ENCODE measurements around the gene EWSR1.
A peak's percentile ranks its signal among the peaks of the same experiment; 100 is the strongest.
"Not testable (repeated sequence)": the region's sequence is repeated elsewhere in the genome, so short reads cannot be mapped to it uniquely, and the experiment has no call there.

Gene EWSR1

GRCh38 chr22:29245626-29246385, 22.3 kb upstream of the EWSR1 start:
- Histone ChIP-seq H3K27ac (ENCODE audit: low read depth, low read length) (no peak overlapping the region), H4K5ac (ENCODE audit: low read length) (no peak overlapping the region), H3K4me1 (ENCODE audit: control insufficient read depth, low read depth, low read length) (no peaks in the 10 kb centered on the region), H2AK5ac (ENCODE audit: low read length) (no peak overlapping the region), H3K36me3 (ENCODE audit: control insufficient read depth, insufficient read depth, low read length) (no peaks in the 10 kb centered on the region), H4K8ac (ENCODE audit: low read depth, low read length) (no peak overlapping the region), H3K27me3 (ENCODE audit: insufficient read depth, low read length, poor library complexity) (no peaks in the 10 kb centered on the region), H3K23ac (ENCODE audit: low read length) (no peak overlapping the region), H2BK120ac (ENCODE audit: low read depth, low read length) (no peak overlapping the region), H3K79me1 (ENCODE audit: low read length) (no peaks in the 10 kb centered on the region), H3K4me3 (ENCODE audit: low read length) (no peak overlapping the region), H3K9ac (ENCODE audit: low read length) (no peak overlapping the region), H2BK15ac (replicated peaks; ENCODE audit: low read depth) (no peak overlapping the region), H2BK5ac (ENCODE audit: low read length) (no peak overlapping the region), H3K4me2 (ENCODE audit: low read length) (no peak overlapping the region), H3K56ac (ENCODE audit: low read length) (no peak overlapping the region), H3K79me2 (ENCODE audit: control insufficient read depth, insufficient read depth, low read length) (no peaks in the 10 kb centered on the region), H3K18ac (ENCODE audit: low read length) (no peak overlapping the region), H3K4ac (ENCODE audit: low read depth, low read length) (no peak overlapping the region)
- WGBS (ENCODE audit: extremely low coverage, insufficient coverage, low lambda C conversion rate) = no CpG with 5 or more reads among the region's 11 CpGs
- peak; percentile 65 for DNase-seq

GRCh38 chr22:29247891-29248290, 20.2 kb upstream of the EWSR1 start:
- not testable (repeated sequence) for H3K79me1 ChIP-seq (ENCODE audit: low read length); H3K27me3 ChIP-seq (ENCODE audit: insufficient read depth, low read length, poor library complexity); H3K23ac ChIP-seq (ENCODE audit: low read length); H3K4me3 ChIP-seq (ENCODE audit: low read length); H2AK5ac ChIP-seq (ENCODE audit: low read length); H3K4me1 ChIP-seq (ENCODE audit: control insufficient read depth, low read depth, low read length); H2BK15ac ChIP-seq (replicated peaks; ENCODE audit: low read depth); H2BK120ac ChIP-seq (ENCODE audit: low read depth, low read length); H2BK5ac ChIP-seq (ENCODE audit: low read length); H3K27ac ChIP-seq (ENCODE audit: low read depth, low read length); H3K18ac ChIP-seq (ENCODE audit: low read length); DNase-seq; H3K4me2 ChIP-seq (ENCODE audit: low read length); H3K56ac ChIP-seq (ENCODE audit: low read length); H3K36me3 ChIP-seq (ENCODE audit: control insufficient read depth, insufficient read depth, low read length); H4K8ac ChIP-seq (ENCODE audit: low read depth, low read length); H3K4ac ChIP-seq (ENCODE audit: low read depth, low read length); H3K9ac ChIP-seq (ENCODE audit: low read length); H3K79me2 ChIP-seq (ENCODE audit: control insufficient read depth, insufficient read depth, low read length); H4K5ac ChIP-seq (ENCODE audit: low read length)
- no CpG with 5 or more reads among the region's 10 CpGs for WGBS (ENCODE audit: extremely low coverage, insufficient coverage, low lambda C conversion rate)

- Histone ChIP-seq H3K23ac (ENCODE audit: low read length) (no peak overlapping the region), H4K5ac (ENCODE audit: low read length) (no peak overlapping the region), H3K18ac (ENCODE audit: low read length) (no peak overlapping the region), H3K27me3 (ENCODE audit: insufficient read depth, low read length, poor library complexity) (no peaks in the 10 kb centered on the region), H2BK5ac (ENCODE audit: low read length) (no peak overlapping the region), H3K56ac (ENCODE audit: low read length) (no peak overlapping the region), H3K79me1 (ENCODE audit: low read length) (no peaks in the 10 kb centered on the region), H4K8ac (ENCODE audit: low read depth, low read length) (no peak overlapping the region), H3K4me2 (ENCODE audit: low read length) (no peak overlapping the region), H3K79me2 (ENCODE audit: control insufficient read depth, insufficient read depth, low read length) (no peaks in the 10 kb centered on the region), H3K4me3 (ENCODE audit: low read length) (no peak overlapping the region), H3K27ac (ENCODE audit: low read depth, low read length) (no peak overlapping the region), H3K4ac (ENCODE audit: low read depth, low read length) (no peak overlapping the region), H3K9ac (ENCODE audit: low read length) (no peak overlapping the region), H3K36me3 (ENCODE audit: control insufficient read depth, insufficient read depth, low read length) (no peaks in the 10 kb centered on the region), H2BK15ac (replicated peaks; ENCODE audit: low read depth) (no peak overlapping the region), H2BK120ac (ENCODE audit: low read depth, low read length) (no peak overlapping the region), H3K4me1 (ENCODE audit: control insufficient read depth, low read depth, low read length) (no peaks in the 10 kb centered on the region), H2AK5ac (ENCODE audit: low read length) (no peak overlapping the region)
- no CpG with 5 or more reads among the region's 5 CpGs for WGBS (ENCODE audit: extremely low coverage, insufficient coverage, low lambda C conversion rate)
- no peak for DNase-seq
Observed at GRCh38 chr22:29251265-29251664, 16.8 kb upstream of the EWSR1 start.

GRCh38 chr22:29251981-29252911, 15.8 kb upstream of the EWSR1 start:
- DNase-seq = no peak
- H3K23ac ChIP-seq (ENCODE audit: low read length) = no peak overlapping the region
- H3K36me3 ChIP-seq (ENCODE audit: control insufficient read depth, insufficient read depth, low read length) = no peaks in the 10 kb centered on the region
- H3K4me1 ChIP-seq (ENCODE audit: control insufficient read depth, low read depth, low read length) = no peaks in the 10 kb centered on the region
- H3K4me3 ChIP-seq (ENCODE audit: low read length) = no peak overlapping the region
- no peaks in the 10 kb centered on the region for H3K79me1 ChIP-seq (ENCODE audit: low read length)
- H2BK5ac ChIP-seq (ENCODE audit: low read length) = no peak overlapping the region
- H2AK5ac ChIP-seq (ENCODE audit: low read length) = no peak overlapping the region
- no peak overlapping the region for H3K9ac ChIP-seq (ENCODE audit: low read length)
- no peak overlapping the region for H3K18ac ChIP-seq (ENCODE audit: low read length)
- no peak overlapping the region for H3K4me2 ChIP-seq (ENCODE audit: low read length)
- peak overlapping the region; percentile 30 for H3K27ac ChIP-seq (ENCODE audit: low read depth, low read length)
- H2BK15ac ChIP-seq (replicated peaks; ENCODE audit: low read depth) = no peak overlapping the region
- no peak overlapping the region for H4K8ac ChIP-seq (ENCODE audit: low read depth, low read length)
- no peak overlapping the region for H3K4ac ChIP-seq (ENCODE audit: low read depth, low read length)
- no peak overlapping the region for H3K56ac ChIP-seq (ENCODE audit: low read length)
- H2BK120ac ChIP-seq (ENCODE audit: low read depth, low read length) = no peak overlapping the region
- H4K5ac ChIP-seq (ENCODE audit: low read length) = no peak overlapping the region
- no CpG with 5 or more reads among the region's 10 CpGs for WGBS (ENCODE audit: extremely low coverage, insufficient coverage, low lambda C conversion rate)
- H3K79me2 ChIP-seq (ENCODE audit: control insufficient read depth, insufficient read depth, low read length) = no peaks in the 10 kb centered on the region
- no peaks in the 10 kb centered on the region for H3K27me3 ChIP-seq (ENCODE audit: insufficient read depth, low read length, poor library complexity)

GRCh38 chr22:29253561-29254285, 14.3 kb upstream of the EWSR1 start:
- Histone ChIP-seq H3K27me3 (ENCODE audit: insufficient read depth, low read length, poor library complexity) (no peaks in the 10 kb centered on the region), H3K4me2 (ENCODE audit: low read length) (no peak overlapping the region), H3K4me1 (ENCODE audit: control insufficient read depth, low read depth, low read length) (no peaks in the 10 kb centered on the region), H2AK5ac (ENCODE audit: low read length) (no peak overlapping the region), H2BK15ac (replicated peaks; ENCODE audit: low read depth) (no peak overlapping the region), H3K79me1 (ENCODE audit: low read length) (no peaks in the 10 kb centered on the region), H4K8ac (ENCODE audit: low read depth, low read length) (no peak overlapping the region), H3K79me2 (ENCODE audit: control insufficient read depth, insufficient read depth, low read length) (no peaks in the 10 kb centered on the region), H2BK5ac (ENCODE audit: low read length) (no peak overlapping the region), H3K23ac (ENCODE audit: low read length) (no peak overlapping the region), H2BK120ac (ENCODE audit: low read depth, low read length) (no peak overlapping the region), H3K27ac (ENCODE audit: low read depth, low read length) (no peak overlapping the region), H3K9ac (ENCODE audit: low read length) (no peak overlapping the region), H3K36me3 (ENCODE audit: control insufficient read depth, insufficient read depth, low read length) (no peaks in the 10 kb centered on the region), H3K4me3 (ENCODE audit: low read length) (no peak overlapping the region), H4K5ac (ENCODE audit: low read length) (no peak overlapping the region), H3K4ac (ENCODE audit: low read depth, low read length) (no peak overlapping the region), H3K56ac (ENCODE audit: low read length) (no peak overlapping the region), H3K18ac (ENCODE audit: low read length) (no peak overlapping the region)
- no CpG with 5 or more reads among the region's 14 CpGs for WGBS (ENCODE audit: extremely low coverage, insufficient coverage, low lambda C conversion rate)
- peak; percentile 25 for DNase-seq

Data from mesendoderm (in vitro differentiated cells).